HepG2 (cell line): ENCODE measurements around the gene STAP2. TPM values are rescaled to one million over a fixed set of nuclear protein-coding genes. Genes with fewer than 3 reads are reported as not detected.

Experiments used
- AHR ChIP-seq: IDR thresholded peaks from 2 replicates; pipeline ENCODE4 v1.6.1; 2018; ENCODE audit warnings: missing genetic modification reagents, missing compliant biosample characterization
- BORCS8-MEF2B ChIP-seq: sonication (generic); formaldehyde crosslinking; IDR thresholded peaks from 2 replicates; pipeline ENCODE4 v1.8.0; 2022; ENCODE audit warnings: mild to moderate bottlenecking, missing genetic modification reagents
- FOXK2 ChIP-seq: fragments of 450-650 bp; IDR thresholded peaks from 2 replicates; pipeline ENCODE4 v1.6.1; 2016
- HNRNPH1 ChIP-seq: fragments of 200-400 bp; formaldehyde crosslinking; optimal IDR thresholded peaks from 2 replicates; pipeline ENCODE3; 2017; ENCODE audit warnings: mild to moderate bottlenecking, low read depth, low read length
- KDM3A ChIP-seq: IDR thresholded peaks from 2 replicates; pipeline ENCODE4 v1.6.1; 2018; ENCODE audit warnings: low read depth, missing compliant biosample characterization
- MAFK ChIP-seq, 2 experiments: IDR thresholded peaks in 1 of 2; conservative IDR thresholded peaks in 1 of 2; 2 replicates each; pipeline ENCODE4 v1.6.1; 2011; ENCODE audit warnings: improper control_type of control experiment in 2 of 2, low read length in 2 of 2
- NR2F1 ChIP-seq, 2 experiments: fragments of 450-650 bp in 1 of 2; formaldehyde crosslinking in 1 of 2; IDR thresholded peaks; 2 replicates each; pipeline versions ENCODE4 v1.5.0 to v1.6.1; 2016 to 2020; ENCODE audit warnings: mild to moderate bottlenecking in 1 of 2, missing compliant biosample characterization in 1 of 2, missing genetic modification reagents in 1 of 2, moderate library complexity in 1 of 2
- PHF21A ChIP-seq: sonication (generic); formaldehyde crosslinking; IDR thresholded peaks from 2 replicates; pipeline ENCODE4 v1.5.0; 2020; ENCODE audit warnings: mild to moderate bottlenecking, missing genetic modification reagents
- RBM39 ChIP-seq: fragments of 200-400 bp; formaldehyde crosslinking; IDR thresholded peaks from one replicate; pipeline ENCODE4 v1.6.1; 2018; ENCODE audit warnings: antibody characterized with exemption, mild to moderate bottlenecking, low read depth, low read length; ENCODE audit not compliant: poor library complexity, severe bottlenecking
- SMARCC2 ChIP-seq: fragments of 450-650 bp; IDR thresholded peaks from 2 replicates; pipeline ENCODE4 v1.6.1; 2017; ENCODE audit warnings: antibody characterized with exemption, mild to moderate bottlenecking
- SP4 ChIP-seq: sonication (generic); formaldehyde crosslinking; IDR thresholded peaks from 2 replicates; pipeline ENCODE4 v1.8.1; 2023; ENCODE audit warnings: mild to moderate bottlenecking, missing genetic modification reagents
- ZIK1 ChIP-seq: sonication (generic); formaldehyde crosslinking; IDR thresholded peaks from 2 replicates; pipeline ENCODE4 v1.5.0; 2020; ENCODE audit warnings: mild to moderate bottlenecking, low read depth, missing genetic modification reagents, borderline replicate concordance
- ZNF24 ChIP-seq: fragments of 450-650 bp; IDR thresholded peaks from 2 replicates; pipeline ENCODE4 v1.6.1; 2017; ENCODE audit warnings: antibody characterized with exemption, mild to moderate bottlenecking
- ZNF468 ChIP-seq: sonication (generic); formaldehyde crosslinking; IDR thresholded peaks from 2 replicates; pipeline ENCODE4 v1.8.0; 2022; ENCODE audit warnings: mild to moderate bottlenecking, moderate library complexity, missing genetic modification reagents
- ZNF616 ChIP-seq: sonication (generic); formaldehyde crosslinking; IDR thresholded peaks from 2 replicates; pipeline ENCODE4 v1.5.0; 2020; ENCODE audit warnings: low read depth, mild to moderate bottlenecking, missing genetic modification reagents
- ZSCAN30 ChIP-seq: sonication (generic); formaldehyde crosslinking; IDR thresholded peaks from 2 replicates; pipeline ENCODE4 v1.5.0; 2020; ENCODE audit warnings: mild to moderate bottlenecking, missing genetic modification reagents
- polyA plus RNA-seq, 8 experiments: library from polyadenylated mRNA; depleted of rRNA in 3 of 8; stranded (reverse) in 7 of 8; unstranded in 1 of 8; fragments of >200 nt; fragmentation: Illumina TruSeq in 4 of 8; extraction: Trizol in 4 of 8; gene quantifications; 2 replicates each; pipeline versions ENCODE4 v1.2.1 to v1.2.3, GENCODE V29; 2011 to 2016; ENCODE audit warnings: low read depth in 4 of 8, missing spikeins in 1 of 8, mixed read lengths in 1 of 8; ENCODE audit not compliant: insufficient read depth in 1 of 8
- total RNA-seq, 5 experiments: library from RNA; depleted of rRNA; stranded (reverse); fragments of >200 nt; fragmentation: Illumina TruSeq; extraction: Trizol; gene quantifications; 2 replicates each; pipeline ENCODE4 v1.2.3, GENCODE V29; 2016; ENCODE audit warnings: low read depth in 1 of 5
- TF ChIP-seq, protein P1 (sequence below): sonication (generic); formaldehyde crosslinking; IDR thresholded peaks from 2 replicates; pipeline ENCODE4 v1.5.1; 2020; ENCODE audit warnings: mild to moderate bottlenecking, missing genetic modification reagents
- TF ChIP-seq, protein P2 (sequence below): sonication (generic); formaldehyde crosslinking; IDR thresholded peaks from 2 replicates; pipeline ENCODE4 v1.8.1; 2023; ENCODE audit warnings: mild to moderate bottlenecking, moderate library complexity, missing genetic modification reagents
- TF ChIP-seq, protein P3 (sequence below): IDR thresholded peaks from 2 replicates; pipeline ENCODE4 v1.6.1; 2018; ENCODE audit warnings: missing genetic modification reagents, mild to moderate bottlenecking, missing compliant biosample characterization
- TF ChIP-seq, protein P4 (sequence below): sonication (generic); formaldehyde crosslinking; IDR thresholded peaks from 2 replicates; pipeline ENCODE4 v1.4.0; 2020; ENCODE audit warnings: mild to moderate bottlenecking, missing genetic modification reagents

Gene STAP2
- total and polyA plus RNA-seq, 2 of the 13 experiments (the other 11 are each of a cell fraction or from before 2014, with no cell fraction given), result 39.0 to 43.7 TPM

DNA sequence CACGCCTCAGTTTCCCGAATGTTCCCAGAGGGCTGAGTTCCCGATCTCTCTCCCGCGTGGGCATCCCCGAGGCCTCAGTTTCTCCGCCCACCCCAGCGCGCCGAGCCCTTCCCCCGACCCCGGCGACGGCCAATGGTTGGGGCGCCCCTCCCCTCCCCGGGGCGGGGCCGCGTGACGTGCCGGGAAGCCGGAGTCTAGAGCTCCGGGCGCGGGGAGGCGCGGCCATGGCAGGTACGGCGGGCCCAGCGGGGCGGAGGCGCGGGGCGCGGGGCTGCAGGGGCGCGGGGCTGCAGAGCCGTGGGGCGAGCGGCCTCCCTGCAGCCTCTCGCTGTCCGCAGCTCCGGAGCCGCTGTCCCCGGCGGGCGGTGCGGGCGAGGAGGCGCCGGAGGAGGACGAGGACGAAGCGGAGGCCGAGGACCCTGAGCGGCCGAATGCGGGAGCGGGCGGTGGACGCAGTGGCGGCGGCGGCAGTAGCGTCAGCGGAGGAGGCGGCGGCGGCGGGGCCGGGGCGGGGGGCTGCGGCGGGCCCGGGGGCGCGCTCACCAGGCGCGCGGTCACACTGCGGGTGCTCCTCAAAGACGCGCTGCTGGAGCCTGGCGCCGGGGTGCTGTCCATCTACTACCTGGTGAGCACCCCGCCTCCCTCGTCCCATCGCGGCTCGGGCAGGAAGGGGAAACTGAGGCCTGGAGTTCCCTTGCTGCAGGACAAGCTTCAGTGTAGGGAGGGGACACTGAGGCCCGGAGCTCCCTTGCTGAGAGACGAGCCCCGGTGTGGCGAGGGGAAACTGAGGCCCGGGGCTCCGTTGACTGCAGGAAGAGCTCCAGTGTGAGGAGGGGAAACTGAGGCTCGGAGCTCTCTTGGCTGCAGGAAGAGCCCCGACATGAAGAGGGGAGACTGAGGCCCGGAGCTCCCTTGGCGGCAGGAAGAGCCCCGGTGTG is 5.0 kb upstream of the STAP2 start, which contains the start of gene MPND (continued):
- TF ChIP-seq, protein P1, sequence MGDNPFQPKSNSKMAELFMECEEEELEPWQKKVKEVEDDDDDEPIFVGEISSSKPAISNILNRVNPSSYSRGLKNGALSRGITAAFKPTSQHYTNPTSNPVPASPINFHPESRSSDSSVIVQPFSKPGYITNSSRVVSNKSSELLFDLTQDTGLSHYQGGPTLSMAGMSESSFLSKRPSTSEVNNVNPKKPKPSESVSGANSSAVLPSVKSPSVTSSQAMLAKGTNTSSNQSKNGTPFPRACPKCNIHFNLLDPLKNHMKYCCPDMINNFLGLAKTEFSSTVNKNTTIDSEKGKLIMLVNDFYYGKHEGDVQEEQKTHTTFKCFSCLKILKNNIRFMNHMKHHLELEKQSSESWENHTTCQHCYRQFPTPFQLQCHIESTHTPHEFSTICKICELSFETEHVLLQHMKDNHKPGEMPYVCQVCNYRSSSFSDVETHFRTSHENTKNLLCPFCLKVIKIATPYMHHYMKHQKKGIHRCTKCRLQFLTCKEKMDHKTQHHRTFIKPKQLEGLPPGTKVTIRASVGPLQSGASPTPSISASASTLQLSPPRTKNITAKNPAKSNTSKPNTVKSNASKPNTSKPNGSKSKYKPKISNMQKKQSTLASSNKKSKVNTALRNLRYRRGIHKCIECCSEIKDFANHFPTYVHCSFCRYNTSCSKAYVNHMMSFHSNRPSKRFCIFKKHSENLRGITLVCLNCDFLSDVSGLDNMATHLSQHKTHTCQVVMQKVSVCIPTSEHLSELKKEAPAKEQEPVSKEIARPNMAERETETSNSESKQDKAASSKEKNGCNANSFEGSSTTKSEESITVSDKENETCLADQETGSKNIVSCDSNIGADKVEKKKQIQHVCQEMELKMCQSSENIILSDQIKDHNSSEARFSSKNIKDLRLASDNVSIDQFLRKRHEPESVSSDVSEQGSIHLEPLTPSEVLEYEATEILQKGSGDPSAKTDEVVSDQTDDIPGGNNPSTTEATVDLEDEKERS (CRISPR knock-in tag), result no peak
- TF ChIP-seq NR2F1 (CRISPR knock-in tag; IDR thresholded peaks at IDR 0.05) (no peak), PHF21A (CRISPR knock-in tag) (no peak), ZNF616 (CRISPR knock-in tag) (peak; percentile 21; the same call in 1 of the 2 replicates), SMARCC2 (no peak), FOXK2 (no peak), KDM3A (CRISPR knock-in tag) (no peak), ZSCAN30 (CRISPR knock-in tag) (no peak), BORCS8-MEF2B (CRISPR knock-in tag) (peak; percentile 40; the same call in 1 of the 2 replicates), RBM39 (no peak), SP4 (CRISPR knock-in tag) (peak; percentile 86), ZNF468 (0 out of 2 replicates have a peak, but pooled peaks have one; percentile 27), AHR (no peak), MAFK (conservative IDR thresholded peaks at IDR 0.05 in 1 of 2, IDR thresholded peaks at IDR 0.05 in 1 of 2; ENCODE audit: low read length in 2 of 2) (no peak), HNRNPH1 (no peak), ZIK1 (CRISPR knock-in tag) (no peak), ZNF24 (no peak)
- TF ChIP-seq, protein P2, sequence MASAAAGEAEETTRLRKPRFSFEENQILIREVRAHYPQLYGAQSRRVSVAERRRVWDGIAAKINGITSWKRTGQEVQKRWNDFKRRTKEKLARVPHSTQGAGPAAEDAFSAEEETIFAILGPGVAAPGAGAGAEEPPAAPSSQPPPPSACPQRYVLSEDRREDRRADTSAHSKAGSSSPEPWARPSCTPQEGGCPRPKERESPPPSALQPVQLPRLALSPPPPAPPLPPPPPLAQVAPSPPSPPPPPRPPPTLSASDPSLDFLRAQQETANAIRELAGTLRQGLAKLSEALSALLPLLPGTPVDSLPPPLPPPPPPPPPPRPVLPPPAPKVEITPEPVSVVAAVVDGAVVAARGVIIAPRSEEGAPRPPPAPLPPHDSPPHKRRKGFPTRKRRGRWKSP (CRISPR knock-in tag), result no peak
- TF ChIP-seq, protein P3, sequence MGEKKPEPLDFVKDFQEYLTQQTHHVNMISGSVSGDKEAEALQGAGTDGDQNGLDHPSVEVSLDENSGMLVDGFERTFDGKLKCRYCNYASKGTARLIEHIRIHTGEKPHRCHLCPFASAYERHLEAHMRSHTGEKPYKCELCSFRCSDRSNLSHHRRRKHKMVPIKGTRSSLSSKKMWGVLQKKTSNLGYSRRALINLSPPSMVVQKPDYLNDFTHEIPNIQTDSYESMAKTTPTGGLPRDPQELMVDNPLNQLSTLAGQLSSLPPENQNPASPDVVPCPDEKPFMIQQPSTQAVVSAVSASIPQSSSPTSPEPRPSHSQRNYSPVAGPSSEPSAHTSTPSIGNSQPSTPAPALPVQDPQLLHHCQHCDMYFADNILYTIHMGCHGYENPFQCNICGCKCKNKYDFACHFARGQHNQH (CRISPR knock-in tag), result no peak
- TF ChIP-seq, protein P4, sequence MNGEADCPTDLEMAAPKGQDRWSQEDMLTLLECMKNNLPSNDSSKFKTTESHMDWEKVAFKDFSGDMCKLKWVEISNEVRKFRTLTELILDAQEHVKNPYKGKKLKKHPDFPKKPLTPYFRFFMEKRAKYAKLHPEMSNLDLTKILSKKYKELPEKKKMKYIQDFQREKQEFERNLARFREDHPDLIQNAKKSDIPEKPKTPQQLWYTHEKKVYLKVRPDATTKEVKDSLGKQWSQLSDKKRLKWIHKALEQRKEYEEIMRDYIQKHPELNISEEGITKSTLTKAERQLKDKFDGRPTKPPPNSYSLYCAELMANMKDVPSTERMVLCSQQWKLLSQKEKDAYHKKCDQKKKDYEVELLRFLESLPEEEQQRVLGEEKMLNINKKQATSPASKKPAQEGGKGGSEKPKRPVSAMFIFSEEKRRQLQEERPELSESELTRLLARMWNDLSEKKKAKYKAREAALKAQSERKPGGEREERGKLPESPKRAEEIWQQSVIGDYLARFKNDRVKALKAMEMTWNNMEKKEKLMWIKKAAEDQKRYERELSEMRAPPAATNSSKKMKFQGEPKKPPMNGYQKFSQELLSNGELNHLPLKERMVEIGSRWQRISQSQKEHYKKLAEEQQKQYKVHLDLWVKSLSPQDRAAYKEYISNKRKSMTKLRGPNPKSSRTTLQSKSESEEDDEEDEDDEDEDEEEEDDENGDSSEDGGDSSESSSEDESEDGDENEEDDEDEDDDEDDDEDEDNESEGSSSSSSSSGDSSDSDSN (CRISPR knock-in tag), result no peak; the same call in 1 of the 2 replicates
